Activated naive CD4-positive, alpha-beta T cell treated with anti-CD3 and anti-CD28 coated beads for 36 hours (primary cell): ENCODE measurements around the gene TST. TPM values are rescaled to one million over a fixed set of nuclear protein-coding genes. Genes with fewer than 3 reads are reported as not detected.

ENCODE experiments used
- CTCF ChIA-PET: fragments of 350-600 bp; sonication (Branson Sonifier 250); formaldehyde crosslinking; loops from one replicate; lab custom pipeline; 2021; ENCODE audit warnings: antibody characterized with exemption; lab: Charles Lee
- DNase-seq: peaks from one replicate; pipeline ENCODE4 v3.0.0-alpha.2; 2020
- H3K27ac Mint-ChIP-seq: one replicate; pipeline ENCODE4 v1.8.0; 2021; ENCODE audit warnings: mild to moderate bottlenecking, mixed read lengths
- H3K27me3 Mint-ChIP-seq: one replicate; pipeline ENCODE4 v1.8.0; 2021; ENCODE audit warnings: low read depth, mixed read lengths
- H3K36me3 Mint-ChIP-seq: one replicate; pipeline ENCODE4 v1.8.0; 2021; ENCODE audit warnings: low read depth, mixed read lengths
- H3K4me1 Mint-ChIP-seq: one replicate; pipeline ENCODE4 v1.8.0; 2021; ENCODE audit warnings: low read depth, mixed read lengths
- H3K4me3 Mint-ChIP-seq: one replicate; pipeline ENCODE4 v1.8.0; 2021; ENCODE audit warnings: mild to moderate bottlenecking, moderate library complexity, mixed read lengths
- H3K9me3 Mint-ChIP-seq: one replicate; pipeline ENCODE4 v1.8.0; 2021; ENCODE audit warnings: mixed read lengths
- intact Hi-C: fragments of 100-400 bp; cut with micrococcal nuclease; formaldehyde crosslinking; loops from one replicate; pipeline ENCODE4 v1.15.1; 2023
- total RNA-seq, 2 experiments: library from RNA; stranded (reverse); gene quantifications; one replicate each; pipeline ENCODE4 v1.2.3, GENCODE V29; 2021

Gene TST
- total RNA-seq, 2 experiments from 2014 or later, result 0.38 to 0.44 TPM

GRCh38 chr22:37050913-37051312 is 31.7 kb upstream of the TST start:
- Mint-ChIP-seq H3K4me3 (peak overlapping the region; percentile 65), H3K4me1 (peaks cover 11% of the 10 kb centered on the region), H3K36me3 (no peaks in the 10 kb centered on the region), H3K27me3 (no peaks in the 10 kb centered on the region), H3K27ac (no peak overlapping the region), H3K9me3 (no peaks in the 10 kb centered on the region)
- CTCF ChIA-PET, result interaction anchor here (0.7 to 1.3 kb wide), 3 partner anchors 115 to 546 kb away, joined by 3 to 4 read pairs (median 3); no protein-coding TSS in a partner anchor
- intact Hi-C loops, result no loop called here
- no peak for DNase-seq

- CTCF ChIA-PET, result no interaction called here
- no peak for DNase-seq
- H3K9me3 Mint-ChIP-seq, result no peaks in the 10 kb centered on the region
- H3K27ac Mint-ChIP-seq, result no peak overlapping the region
- no peaks in the 10 kb centered on the region for H3K36me3 Mint-ChIP-seq
- H3K4me1 Mint-ChIP-seq, result peaks cover 23% of the 10 kb centered on the region
- H3K27me3 Mint-ChIP-seq, result no peaks in the 10 kb centered on the region
- no peak overlapping the region for H3K4me3 Mint-ChIP-seq
- intact Hi-C loops, result no loop called here
These were observed 30.0 kb upstream of the TST start for GRCh38 chr22:37049224-37049623.

DNA sequence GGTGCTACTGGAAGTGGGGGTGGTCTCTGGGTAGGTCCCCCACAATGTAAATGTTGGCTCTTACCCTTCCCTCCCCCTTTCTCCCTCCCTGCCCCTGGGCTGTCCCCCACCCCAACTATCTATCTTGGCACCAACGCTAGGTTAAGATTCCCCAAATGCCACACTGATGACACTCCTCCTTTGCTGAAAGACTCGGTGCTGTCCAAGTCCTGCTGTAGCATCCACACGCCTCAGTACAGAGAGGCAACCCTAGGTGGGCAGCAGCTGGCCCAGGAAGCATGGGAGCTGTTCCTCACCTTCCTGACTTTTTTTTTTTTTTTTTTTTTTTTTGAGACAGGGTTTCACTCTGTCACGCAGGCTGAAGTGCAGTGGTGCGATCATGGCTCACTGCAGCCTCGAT is 28.9 kb upstream of the TST start:
- Mint-ChIP-seq H3K4me3 (no peak overlapping the region), H3K4me1 (peaks cover 21% of the 10 kb centered on the region), H3K36me3 (no peaks in the 10 kb centered on the region), H3K9me3 (no peaks in the 10 kb centered on the region), H3K27me3 (no peaks in the 10 kb centered on the region), H3K27ac (no peak overlapping the region)
- no peak for DNase-seq
- intact Hi-C loops, result no loop called here
- CTCF ChIA-PET, result interaction anchor here (0.7 to 1.6 kb wide), 2 partner anchors 101 to 217 kb away, joined by 3 to 4 read pairs; partner anchors contain the start of gene IL2RB

DNA sequence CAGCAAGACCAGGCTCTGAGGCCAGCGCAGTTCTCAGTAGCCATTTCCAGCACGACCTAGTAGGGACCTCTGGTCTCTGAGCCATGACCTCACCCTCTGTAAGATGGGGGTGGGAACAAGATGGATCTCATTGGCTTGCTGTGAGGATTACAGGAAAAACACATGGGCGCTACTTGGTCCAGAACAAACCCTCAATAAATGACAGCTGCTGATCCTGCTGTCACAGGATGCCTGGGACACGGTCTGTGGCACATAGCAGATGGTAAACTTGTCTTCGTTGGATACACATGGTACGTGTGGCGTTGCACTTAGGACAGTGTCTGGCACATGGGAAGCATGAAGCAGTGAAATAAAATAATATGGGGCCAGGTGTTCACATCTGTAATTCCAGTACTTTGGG is 27.8 kb upstream of the TST start:
- intact Hi-C loops, result no loop called here

GRCh38 chr22:37046589-37046988 is 27.3 kb upstream of the TST start:
- Mint-ChIP-seq H3K36me3 (no peaks in the 10 kb centered on the region), H3K27ac (no peak overlapping the region), H3K4me3 (no peak overlapping the region), H3K27me3 (no peaks in the 10 kb centered on the region), H3K9me3 (no peaks in the 10 kb centered on the region), H3K4me1 (peaks cover 14% of the 10 kb centered on the region)
- CTCF ChIA-PET, result interaction anchor here (0.6 to 4.3 kb wide), 8 partner anchors 24 to 385 kb away, joined by 3 to 17 read pairs (median 4); no protein-coding TSS in a partner anchor
- intact Hi-C loops, result loop anchor here (1.0 kb wide), 1 partner anchor 153 kb away; no protein-coding TSS in a partner anchor
- DNase-seq, result no peak

More for the DNA sequence above, 27.8 kb upstream of the TST start:
- Mint-ChIP-seq H3K4me3 (no peak overlapping the region), H3K36me3 (no peaks in the 10 kb centered on the region), H3K9me3 (no peaks in the 10 kb centered on the region), H3K27me3 (no peaks in the 10 kb centered on the region), H3K4me1 (peaks cover 12% of the 10 kb centered on the region), H3K27ac (no peak overlapping the region)
- CTCF ChIA-PET, result interaction anchor here (4.3 kb wide), 1 partner anchor 150 kb away, joined by 17 read pairs; no protein-coding TSS in a partner anchor
- no peak for DNase-seq

GRCh38 chr22:37045958-37046357 is 26.7 kb upstream of the TST start:
- no peaks in the 10 kb centered on the region for H3K27me3 Mint-ChIP-seq
- H3K27ac Mint-ChIP-seq, result no peak overlapping the region
- DNase-seq, result peak; percentile 19
- H3K4me3 Mint-ChIP-seq, result no peak overlapping the region
- intact Hi-C loops, result loop anchor here (1.0 kb wide), 1 partner anchor 153 kb away; no protein-coding TSS in a partner anchor
- CTCF ChIA-PET, result interaction anchor here (0.6 to 4.3 kb wide), 9 partner anchors 25 to 386 kb away, joined by 3 to 17 read pairs (median 4); no protein-coding TSS in a partner anchor
- no peaks in the 10 kb centered on the region for H3K9me3 Mint-ChIP-seq
- H3K36me3 Mint-ChIP-seq, result no peaks in the 10 kb centered on the region
- peaks cover 18% of the 10 kb centered on the region for H3K4me1 Mint-ChIP-seq

GRCh38 chr22:37044634-37045625 is 25.7 kb upstream of the TST start:
- H3K27ac Mint-ChIP-seq, result no peak overlapping the region
- peaks cover 21% of the 10 kb centered on the region for H3K4me1 Mint-ChIP-seq
- no peaks in the 10 kb centered on the region for H3K9me3 Mint-ChIP-seq
- DNase-seq, result peak; percentile 67
- no peaks in the 10 kb centered on the region for H3K27me3 Mint-ChIP-seq
- intact Hi-C loops, result loop anchor here (1.0 kb wide), 2 partner anchors 59 to 263 kb away; no protein-coding TSS in a partner anchor
- H3K36me3 Mint-ChIP-seq, result no peaks in the 10 kb centered on the region
- no peak overlapping the region for H3K4me3 Mint-ChIP-seq
- CTCF ChIA-PET, result interaction anchor here (0.5 to 4.3 kb wide), 17 partner anchors 11 to 288 kb away, joined by 3 to 17 read pairs (median 4); no protein-coding TSS in a partner anchor

GRCh38 chr22:37043828-37044538 is 24.7 kb upstream of the TST start:
- DNase-seq, result peak; percentile 70
- H3K4me3 Mint-ChIP-seq, result no peak overlapping the region
- no peak overlapping the region for H3K27ac Mint-ChIP-seq
- CTCF ChIA-PET, result interaction anchor here (0.6 to 4.3 kb wide), 16 partner anchors 11 to 515 kb away, joined by 3 to 17 read pairs (median 4); partner anchors contain the start of gene EIF3D
- peaks cover 21% of the 10 kb centered on the region for H3K4me1 Mint-ChIP-seq
- no peaks in the 10 kb centered on the region for H3K9me3 Mint-ChIP-seq
- H3K36me3 Mint-ChIP-seq, result no peaks in the 10 kb centered on the region
- H3K27me3 Mint-ChIP-seq, result no peaks in the 10 kb centered on the region
- intact Hi-C loops, result loop anchor here (1.0 kb wide), 2 partner anchors 58 to 262 kb away; no protein-coding TSS in a partner anchor

GRCh38 chr22:37043209-37043827 is 24.1 kb upstream of the TST start:
- Mint-ChIP-seq H3K4me1 (peaks cover 21% of the 10 kb centered on the region), H3K4me3 (no peak overlapping the region), H3K36me3 (no peaks in the 10 kb centered on the region), H3K9me3 (no peaks in the 10 kb centered on the region), H3K27ac (no peak overlapping the region), H3K27me3 (no peaks in the 10 kb centered on the region)
- CTCF ChIA-PET, result interaction anchor here (0.6 to 4.3 kb wide), 11 partner anchors 11 to 514 kb away, joined by 3 to 17 read pairs (median 4); partner anchors contain the start of gene EIF3D
- no peak for DNase-seq
- intact Hi-C loops, result no loop called here

DNA sequence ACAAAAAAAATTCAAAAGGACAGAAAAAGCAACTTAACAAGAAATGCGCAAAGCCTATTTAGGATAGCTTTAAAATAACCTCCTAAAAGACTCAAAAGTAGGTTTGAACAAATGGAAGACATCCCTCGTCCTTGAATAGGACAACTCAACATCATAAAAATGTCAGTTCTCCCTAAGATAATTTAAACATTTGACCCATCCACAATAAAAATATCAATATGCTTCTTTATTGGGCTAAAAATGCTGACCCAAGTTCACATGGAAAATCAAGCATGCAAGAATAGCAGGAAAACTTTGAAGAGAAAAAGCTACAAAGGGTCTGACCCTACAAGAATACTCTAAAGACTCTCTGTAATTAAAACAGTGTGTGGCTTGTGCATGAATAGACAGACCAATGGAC is 20.2 kb upstream of the TST start:
- intact Hi-C loops, result no loop called here
- CTCF ChIA-PET, result interaction anchor here (1.1 to 1.4 kb wide), 2 partner anchors 19 to 49 kb away, joined by 3 to 4 read pairs; no protein-coding TSS in a partner anchor
- peaks cover 9% of the 10 kb centered on the region for H3K4me1 Mint-ChIP-seq

DNA sequence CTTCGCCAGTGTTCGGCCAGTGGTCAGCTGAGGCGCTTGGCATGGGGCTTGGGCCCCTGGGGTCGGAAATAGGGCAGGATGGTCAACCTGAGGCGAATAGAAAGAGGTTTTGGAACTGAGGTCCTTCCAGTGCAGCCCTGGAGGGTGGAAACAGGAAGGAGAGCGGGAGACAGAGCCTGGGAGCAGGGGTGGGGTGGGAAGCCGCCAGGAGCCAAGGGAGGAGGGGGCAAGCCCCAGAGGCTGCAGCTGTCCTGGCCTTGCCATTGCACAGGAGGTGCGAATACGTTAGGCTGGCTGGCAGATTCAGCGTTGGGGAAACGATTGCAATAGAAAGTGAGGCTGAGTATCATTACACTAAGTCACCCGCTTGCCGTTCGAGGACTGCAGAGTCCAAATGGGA is 18.4 kb upstream of the TST start:
- peaks cover 9% of the 10 kb centered on the region for H3K4me1 Mint-ChIP-seq
- peaks cover 2% of the 10 kb centered on the region for H3K27me3 Mint-ChIP-seq
- DNase-seq, result no peak
- no peak overlapping the region for H3K27ac Mint-ChIP-seq
- no peaks in the 10 kb centered on the region for H3K9me3 Mint-ChIP-seq
- H3K36me3 Mint-ChIP-seq, result no peaks in the 10 kb centered on the region
- CTCF ChIA-PET, result interaction anchor here (1.2 kb wide), 1 partner anchor 161 kb away, joined by 3 read pairs; no protein-coding TSS in a partner anchor
- intact Hi-C loops, result no loop called here
- no peak overlapping the region for H3K4me3 Mint-ChIP-seq

More for the DNA sequence above, 20.2 kb upstream of the TST start:
- Mint-ChIP-seq H3K27ac (no peak overlapping the region), H3K36me3 (no peaks in the 10 kb centered on the region), H3K27me3 (peaks cover 2% of the 10 kb centered on the region), H3K4me3 (no peak overlapping the region), H3K9me3 (no peaks in the 10 kb centered on the region)
- DNase-seq, result no peak
